ENCODE data around the gene FOSL2. TPM values are rescaled to one million over a fixed set of nuclear protein-coding genes. Genes with fewer than 3 reads are reported as not detected.

The FOSL2 gene
- total RNA-seq = 100 to 1,000 TPM in 3 of 4 donors, 10 to 100 TPM in 1; 46.2 to 239 (median 207) TPM

- H3K9me3 ChIP-seq = no peaks in the 10 kb centered on the region
- peak; percentile 99 to 100 for TF ChIP-seq POLR2A (IDR thresholded peaks at IDR 0.05)
- peak in 2 of 6 experiments; percentile 1 to 12 for TF ChIP-seq CTCF (IDR thresholded peaks at IDR 0.05)
- no peaks in the 10 kb centered on the region for H3K27me3 ChIP-seq
- peak within 1 kb of the TSS; percentile 60 to 90 (median 80) for H3K4me3 ChIP-seq
- peak within 1 kb of the TSS; percentile 83 to 100 (median 100) for H3K27ac ChIP-seq
- H3K4me1 ChIP-seq = peaks cover 0 to 10% (median 7%) of the 10 kb centered on the region in 4 donors
- peak; percentile 76 to 97 (median 96) for DNase-seq
- no peaks in the 10 kb centered on the region for H3K36me3 ChIP-seq
Observed at GRCh38 chr2:28392297-28393113, at the start of gene FOSL2. Gene FOSL2, plus strand, starts transcription at chr2:28392858. Its CDS starts 863 bp downstream, at chr2:28393721.

GRCh38 chr2:28343184-28343942, 49.3 kb upstream of the FOSL2 start:
- H3K4me1 ChIP-seq = peaks cover 0 to 26% (median 2%) of the 10 kb centered on the region in 4 donors
- no peak for TF ChIP-seq CTCF (IDR thresholded peaks at IDR 0.05)
- TF ChIP-seq POLR2A (IDR thresholded peaks at IDR 0.05) = no peak
- H3K4me3 ChIP-seq = no peak overlapping the region
- peak overlapping the region in 1 of 4 donors; percentile 61 for H3K27ac ChIP-seq
- no peaks in the 10 kb centered on the region for H3K36me3 ChIP-seq
- H3K27me3 ChIP-seq = no peaks in the 10 kb centered on the region
- no peak for DNase-seq
- no peaks in the 10 kb centered on the region for H3K9me3 ChIP-seq

- no peaks in the 10 kb centered on the region for H3K27me3 ChIP-seq
- H3K4me1 ChIP-seq = peaks cover 0 to 26% (median 2%) of the 10 kb centered on the region in 4 donors
- H3K4me3 ChIP-seq = no peak overlapping the region
- no peak overlapping the region for H3K27ac ChIP-seq
- no peaks in the 10 kb centered on the region for H3K9me3 ChIP-seq
- no peak for TF ChIP-seq POLR2A (IDR thresholded peaks at IDR 0.05)
- no peak for TF ChIP-seq CTCF (IDR thresholded peaks at IDR 0.05)
- H3K36me3 ChIP-seq = no peaks in the 10 kb centered on the region
- no peak for DNase-seq
Observed at GRCh38 chr2:28343971-28344715, 48.5 kb upstream of the FOSL2 start.

- no peak for DNase-seq
- no peaks in the 10 kb centered on the region for H3K9me3 ChIP-seq
- H3K36me3 ChIP-seq = no peaks in the 10 kb centered on the region
- H3K27ac ChIP-seq = no peak overlapping the region
- no peaks in the 10 kb centered on the region for H3K27me3 ChIP-seq
- peaks cover 0 to 26% (median 2%) of the 10 kb centered on the region in 4 donors for H3K4me1 ChIP-seq
- H3K4me3 ChIP-seq = no peak overlapping the region
- no peak for TF ChIP-seq POLR2A (IDR thresholded peaks at IDR 0.05)
- TF ChIP-seq CTCF (IDR thresholded peaks at IDR 0.05) = no peak
Observed at GRCh38 chr2:28344756-28345373, 47.8 kb upstream of the FOSL2 start.

- no peak for TF ChIP-seq POLR2A (IDR thresholded peaks at IDR 0.05)
- no peak for TF ChIP-seq CTCF (IDR thresholded peaks at IDR 0.05)
- Histone ChIP-seq H3K27me3 (no peaks in the 10 kb centered on the region), H3K9me3 (no peaks in the 10 kb centered on the region), H3K4me3 (no peak overlapping the region), H3K4me1 (peaks cover 0 to 26% (median 2%) of the 10 kb centered on the region in 4 donors), H3K27ac (no peak overlapping the region), H3K36me3 (no peaks in the 10 kb centered on the region)
- no peak for DNase-seq
Observed at GRCh38 chr2:28345619-28346018, 47.0 kb upstream of the FOSL2 start.

Data from Peyer's patch (tissue), 4 donors.